HL-60/S4 (cell line): Measurements from ENCODE around the gene ATP13A1.
"Not testable (repeated sequence)": the region's sequence is repeated elsewhere in the genome, so short reads cannot be mapped to it uniquely, and the experiment has no call there.

Experiments
- in situ Hi-C: fragments of 300-500 bp; cut with MboI; formaldehyde crosslinking; loops from 2 replicates; pipeline ENCODE4 v1.14.3; 2022; ENCODE audit warnings: low sequenced_read_pairs

Gene ATP13A1

GRCh38 chr19:19626516-19627472, 36.7 kb downstream of the ATP13A1 start:
- in situ Hi-C loops, result loop anchor here (25.0 kb wide), 1 partner anchor 264 kb away; no protein-coding TSS in a partner anchor

GRCh38 chr19:19624032-19624570, 39.4 kb downstream of the ATP13A1 start:
- in situ Hi-C loops, result no loop called here

GRCh38 chr19:19623383-19623782, 40.1 kb downstream of the ATP13A1 start:
- in situ Hi-C loops, result no loop called here

- in situ Hi-C loops, result no loop called here
Measured at GRCh38 chr19:19619849-19620210, 43.6 kb downstream of the ATP13A1 start.

- in situ Hi-C loops, result no loop called here
Measured at GRCh38 chr19:19619181-19619848, 44.2 kb downstream of the ATP13A1 start.

- in situ Hi-C loops, result no loop called here
Measured at GRCh38 chr19:19618219-19619051, 45.0 kb downstream of the ATP13A1 start, which contains the start of gene PBX4. Gene PBX4, minus strand, starts transcription at chr19:19618687. Its CDS starts 58 bp downstream, at chr19:19618629.

- in situ Hi-C loops, result no loop called here
Measured at GRCh38 chr19:19615086-19615485, 48.4 kb downstream of the ATP13A1 start.

- in situ Hi-C loops, result no loop called here
Measured at GRCh38 chr19:19613506-19613905, 50.0 kb downstream of the ATP13A1 start.

GRCh38 chr19:19610376-19611202, 52.9 kb downstream of the ATP13A1 start:
- in situ Hi-C loops, result no loop called here

- in situ Hi-C loops, result not testable (repeated sequence)
Measured at GRCh38 chr19:19606686-19607085, 56.8 kb downstream of the ATP13A1 start.

- in situ Hi-C loops, result no loop called here
Measured at GRCh38 chr19:19606021-19606420, 57.5 kb downstream of the ATP13A1 start.

GRCh38 chr19:19602713-19603324, 60.7 kb downstream of the ATP13A1 start:
- in situ Hi-C loops, result no loop called here

GRCh38 chr19:19602136-19602712, 61.3 kb downstream of the ATP13A1 start:
- in situ Hi-C loops, result no loop called here

- in situ Hi-C loops, result no loop called here
Measured at GRCh38 chr19:19600793-19601330, 62.6 kb downstream of the ATP13A1 start.

- in situ Hi-C loops, result not testable (repeated sequence)
Measured at GRCh38 chr19:19598728-19599451, 64.6 kb downstream of the ATP13A1 start.

GRCh38 chr19:19597809-19598306, 65.6 kb downstream of the ATP13A1 start:
- in situ Hi-C loops, result no loop called here
